Measurements from ENCODE around the gene FOXD4L1. TPM values are rescaled to one million over a fixed set of nuclear protein-coding genes. Genes with fewer than 3 reads are reported as not detected.

FOXD4L1 gene
- total and polyA plus RNA-seq, 4 donors: 0.03 to 0.34 (median 0.28) TPM; not detected in 1

Other genes with a start within 250 kb of the FOXD4L1 start
- 1 to 10 TPM in 1 of 2 donors, under 1 TPM in 1; 0.28 to 5.9 TPM for gene PAX8, start 219.7 kb upstream of the FOXD4L1 start, total RNA-seq
- gene PAX8, start 219.7 kb upstream of the FOXD4L1 start, polyA plus RNA-seq: 1 to 10 TPM in 1 of 2 donors, under 1 TPM in 1; 0.89 to 3.8 TPM
- gene ZNG1B, start 61.0 kb upstream of the FOXD4L1 start, total RNA-seq: 10 to 100 TPM; 33.2 to 37.1 TPM
- 10 to 100 TPM; 25.8 to 32.8 TPM for gene ZNG1B, start 61.0 kb upstream of the FOXD4L1 start, polyA plus RNA-seq
- gene RABL2A, start 128.6 kb downstream of the FOXD4L1 start, total RNA-seq: 10 to 100 TPM; 22.7 to 39.8 TPM
- 10 to 100 TPM; 10.6 to 16.3 TPM for gene RABL2A, start 128.6 kb downstream of the FOXD4L1 start, polyA plus RNA-seq

Measured in lung (tissue), 4 donors.